ENCODE measurements around the gene SHROOM4. TPM values are rescaled to one million over a fixed set of nuclear protein-coding genes. Genes with fewer than 3 reads are reported as not detected.

Gene SHROOM4
- total RNA-seq, 3 donors from 2014 or later, result 6.9 to 13.8 (median 12.5) TPM

- DNase-seq (ENCODE audit: low spot score in 2 of 2), result no peak
- Histone ChIP-seq H3K27ac (no peak overlapping the region), H3K4me1 (no peaks in the 10 kb centered on the region), H3K4me3 (no peak overlapping the region), H3K36me3 (no peaks in the 10 kb centered on the region), H3K9me3 (no peaks in the 10 kb centered on the region), H3K27me3 (peaks cover 0 to 37% of the 10 kb centered on the region in 2 donors)
- TF ChIP-seq POLR2A (IDR thresholded peaks at IDR 0.05) (no peak), POLR2AphosphoS5 (IDR thresholded peaks at IDR 0.05) (no peak), CTCF (IDR thresholded peaks at IDR 0.05) (no peak)
- intact Hi-C loops (cut with DNase I; ENCODE audit: low total_unique reads), result no loop called here
Measured at GRCh38 chrX:50768801-50769200, 45.2 kb downstream of the SHROOM4 start.

GRCh38 chrX:50765986-50766385, 48.0 kb downstream of the SHROOM4 start:
- intact Hi-C loops (cut with DNase I; ENCODE audit: low total_unique reads), result no loop called here
- H3K36me3 ChIP-seq, result no peaks in the 10 kb centered on the region
- peaks cover 0 to 34% of the 10 kb centered on the region in 2 donors for H3K27me3 ChIP-seq
- no peak overlapping the region for H3K4me3 ChIP-seq
- no peak for DNase-seq (ENCODE audit: low spot score in 2 of 2)
- no peaks in the 10 kb centered on the region for H3K9me3 ChIP-seq
- TF ChIP-seq POLR2AphosphoS5 (IDR thresholded peaks at IDR 0.05) (no peak), POLR2A (IDR thresholded peaks at IDR 0.05) (no peak), CTCF (IDR thresholded peaks at IDR 0.05) (no peak)
- no peaks in the 10 kb centered on the region for H3K4me1 ChIP-seq
- H3K27ac ChIP-seq, result no peak overlapping the region

- no peak overlapping the region for H3K4me3 ChIP-seq
- no peaks in the 10 kb centered on the region for H3K36me3 ChIP-seq
- intact Hi-C loops (cut with DNase I; ENCODE audit: low total_unique reads), result no loop called here
Measured at GRCh38 chrX:50762578-50762977, 51.4 kb downstream of the SHROOM4 start.

GRCh38 chrX:50756276-50756675, 57.7 kb downstream of the SHROOM4 start:
- Histone ChIP-seq H3K27ac (no peak overlapping the region), H3K36me3 (no peaks in the 10 kb centered on the region), H3K4me1 (no peaks in the 10 kb centered on the region), H3K9me3 (no peaks in the 10 kb centered on the region), H3K27me3 (peaks cover 0 to 7% of the 10 kb centered on the region in 2 donors), H3K4me3 (no peak overlapping the region)
- DNase-seq (ENCODE audit: low spot score in 2 of 2), result no peak
- TF ChIP-seq POLR2A (IDR thresholded peaks at IDR 0.05), result no peak
- no peak for TF ChIP-seq CTCF (IDR thresholded peaks at IDR 0.05)
- TF ChIP-seq POLR2AphosphoS5 (IDR thresholded peaks at IDR 0.05), result no peak
- intact Hi-C loops (cut with DNase I; ENCODE audit: low total_unique reads), result no loop called here

More at GRCh38 chrX:50762578-50762977, 51.4 kb downstream of the SHROOM4 start:
- no peak for DNase-seq (ENCODE audit: low spot score in 2 of 2)
- Histone ChIP-seq H3K27me3 (peaks cover 0 to 26% of the 10 kb centered on the region in 2 donors), H3K27ac (no peak overlapping the region), H3K4me1 (no peaks in the 10 kb centered on the region), H3K9me3 (no peaks in the 10 kb centered on the region)
- no peak for TF ChIP-seq POLR2AphosphoS5 (IDR thresholded peaks at IDR 0.05)
- TF ChIP-seq CTCF (IDR thresholded peaks at IDR 0.05), result no peak
- no peak for TF ChIP-seq POLR2A (IDR thresholded peaks at IDR 0.05)

GRCh38 chrX:50751091-50751490, 62.9 kb downstream of the SHROOM4 start:
- intact Hi-C loops (cut with DNase I; ENCODE audit: low total_unique reads), result no loop called here

More at GRCh38 chrX:50751091-50751490, 62.9 kb downstream of the SHROOM4 start:
- Histone ChIP-seq H3K27ac (no peak overlapping the region), H3K9me3 (no peaks in the 10 kb centered on the region), H3K4me3 (no peak overlapping the region), H3K4me1 (no peaks in the 10 kb centered on the region), H3K36me3 (no peaks in the 10 kb centered on the region), H3K27me3 (peaks cover 0 to 20% of the 10 kb centered on the region in 2 donors)
- no peak for DNase-seq (ENCODE audit: low spot score in 2 of 2)
- TF ChIP-seq POLR2A (IDR thresholded peaks at IDR 0.05), result no peak
- TF ChIP-seq POLR2AphosphoS5 (IDR thresholded peaks at IDR 0.05), result no peak
- no peak for TF ChIP-seq CTCF (IDR thresholded peaks at IDR 0.05)

Data from breast epithelium (tissue), 4 donors.